ENCODE data around the gene IL22RA2. TPM values are rescaled to one million over a fixed set of nuclear protein-coding genes. Genes with fewer than 3 reads are reported as not detected.
"Not testable (repeated sequence)": the region's sequence is repeated elsewhere in the genome, so short reads cannot be mapped to it uniquely, and the experiment has no call there.

IL22RA2 gene
- total RNA-seq, 1 experiment from 2014 or later: not detected

DNA sequence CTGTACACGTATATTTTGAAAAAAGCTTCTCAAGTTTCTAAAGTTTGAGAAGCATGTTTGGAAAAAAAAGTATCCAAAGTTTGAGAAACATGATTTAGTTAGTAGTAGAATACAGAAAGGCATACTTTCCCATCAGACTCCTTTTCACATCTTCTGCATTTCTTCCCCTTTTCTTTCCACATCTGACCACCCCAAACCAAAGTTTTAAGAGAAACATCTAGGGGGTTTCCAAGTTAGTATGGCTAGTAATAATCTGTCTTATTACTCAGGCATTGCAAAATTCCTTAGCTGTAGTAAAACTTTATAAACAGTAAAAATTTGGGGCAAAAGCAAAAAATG is 65.7 kb downstream of the IL22RA2 start:
- no peaks in the 10 kb centered on the region for H3K4me1 Mint-ChIP-seq
- H3K9me3 ChIP-seq (ENCODE audit: control insufficient read depth, low read depth, low read length): peaks cover 10% of the 10 kb centered on the region
- H3K23ac ChIP-seq (ENCODE audit: insufficient read length, low read depth, low read length): no peak overlapping the region
- no peak overlapping the region for H2BK120ac ChIP-seq (ENCODE audit: low read depth, low read length, poor library complexity, severe bottlenecking)
- no peaks in the 10 kb centered on the region for H3K79me1 ChIP-seq (ENCODE audit: insufficient read depth, low read depth, low read length, poor library complexity, severe bottlenecking)
- H3K27me3 Mint-ChIP-seq (ENCODE audit: low read depth): no peaks in the 10 kb centered on the region
- H3K4me3 Mint-ChIP-seq: no peak overlapping the region
- H2AK5ac ChIP-seq (ENCODE audit: insufficient read length, low read length): no peak overlapping the region
- no peaks in the 10 kb centered on the region for H3K27me3 ChIP-seq (ENCODE audit: insufficient read depth, low read length)
- no peak overlapping the region for H3K9ac ChIP-seq (ENCODE audit: extremely low read depth, insufficient read length, low read length)
- H2BK15ac ChIP-seq (ENCODE audit: low read depth, low read length): no peak overlapping the region
- no peak overlapping the region for H2BK20ac ChIP-seq (ENCODE audit: low read depth, low read length, poor library complexity, severe bottlenecking)
- H3K79me2 ChIP-seq (ENCODE audit: insufficient read depth, low read length): no peaks in the 10 kb centered on the region
- no peak overlapping the region for H2AFZ ChIP-seq (ENCODE audit: low read length)
- no peak overlapping the region for H3T11ph ChIP-seq (ENCODE audit: low read length)
- no peak overlapping the region for H2BK5ac ChIP-seq (ENCODE audit: insufficient read length, low read length)
- no peak for DNase-seq
- no peak overlapping the region for H3K4ac ChIP-seq (ENCODE audit: low read depth, low read length)
- WGBS (ENCODE audit: extremely low coverage, insufficient read length, low lambda C conversion rate): no CpG with 5 or more reads among the region's 1 CpG
- peaks cover 21 to 32% of the 10 kb centered on the region in 2 experiments for H3K9me3 Mint-ChIP-seq
- no peak overlapping the region for H2BK12ac ChIP-seq (ENCODE audit: insufficient read length, low read depth, low read length)
- H4K5ac ChIP-seq (ENCODE audit: insufficient read length, low read depth, low read length): no peak overlapping the region
- H3K4me1 ChIP-seq (ENCODE audit: insufficient read depth, low read length): no peaks in the 10 kb centered on the region
- H4K91ac ChIP-seq (ENCODE audit: insufficient read length, low read depth, low read length): no peak overlapping the region
- H3K14ac ChIP-seq (ENCODE audit: insufficient read depth, low read length): no peak overlapping the region
- no peak overlapping the region for H3K4me2 ChIP-seq (ENCODE audit: insufficient read depth, insufficient read length, low read length)
- no peak overlapping the region for H3K27ac Mint-ChIP-seq
- TF ChIP-seq, protein P1, sequence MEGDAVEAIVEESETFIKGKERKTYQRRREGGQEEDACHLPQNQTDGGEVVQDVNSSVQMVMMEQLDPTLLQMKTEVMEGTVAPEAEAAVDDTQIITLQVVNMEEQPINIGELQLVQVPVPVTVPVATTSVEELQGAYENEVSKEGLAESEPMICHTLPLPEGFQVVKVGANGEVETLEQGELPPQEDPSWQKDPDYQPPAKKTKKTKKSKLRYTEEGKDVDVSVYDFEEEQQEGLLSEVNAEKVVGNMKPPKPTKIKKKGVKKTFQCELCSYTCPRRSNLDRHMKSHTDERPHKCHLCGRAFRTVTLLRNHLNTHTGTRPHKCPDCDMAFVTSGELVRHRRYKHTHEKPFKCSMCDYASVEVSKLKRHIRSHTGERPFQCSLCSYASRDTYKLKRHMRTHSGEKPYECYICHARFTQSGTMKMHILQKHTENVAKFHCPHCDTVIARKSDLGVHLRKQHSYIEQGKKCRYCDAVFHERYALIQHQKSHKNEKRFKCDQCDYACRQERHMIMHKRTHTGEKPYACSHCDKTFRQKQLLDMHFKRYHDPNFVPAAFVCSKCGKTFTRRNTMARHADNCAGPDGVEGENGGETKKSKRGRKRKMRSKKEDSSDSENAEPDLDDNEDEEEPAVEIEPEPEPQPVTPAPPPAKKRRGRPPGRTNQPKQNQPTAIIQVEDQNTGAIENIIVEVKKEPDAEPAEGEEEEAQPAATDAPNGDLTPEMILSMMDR (conservative IDR thresholded peaks at IDR 0.05): no peak
- no peak overlapping the region for H3K56ac ChIP-seq (ENCODE audit: insufficient read length, low read depth, low read length)
- H3K27ac ChIP-seq (ENCODE audit: insufficient read length, low read depth, low read length): no peak overlapping the region
- no peaks in the 10 kb centered on the region for H4K20me1 ChIP-seq (ENCODE audit: control insufficient read depth, insufficient read depth, insufficient read length)
- no peak overlapping the region for H4K8ac ChIP-seq (replicated peaks; ENCODE audit: insufficient read length, low read depth, low read length)
- no peaks in the 10 kb centered on the region for H3K23me2 ChIP-seq (ENCODE audit: insufficient read length, low read depth, low read length, poor library complexity, severe bottlenecking)
- peaks cover 7 to 33% (median 9%) of the 10 kb centered on the region in 3 experiments; a peak in 6 of 7 replicates for H3K36me3 Mint-ChIP-seq (ENCODE audit: insufficient read depth in 1 of 3, low read depth in 3 of 3)
- H3K18ac ChIP-seq (ENCODE audit: insufficient read length, low read depth, low read length): no peak overlapping the region

DNA sequence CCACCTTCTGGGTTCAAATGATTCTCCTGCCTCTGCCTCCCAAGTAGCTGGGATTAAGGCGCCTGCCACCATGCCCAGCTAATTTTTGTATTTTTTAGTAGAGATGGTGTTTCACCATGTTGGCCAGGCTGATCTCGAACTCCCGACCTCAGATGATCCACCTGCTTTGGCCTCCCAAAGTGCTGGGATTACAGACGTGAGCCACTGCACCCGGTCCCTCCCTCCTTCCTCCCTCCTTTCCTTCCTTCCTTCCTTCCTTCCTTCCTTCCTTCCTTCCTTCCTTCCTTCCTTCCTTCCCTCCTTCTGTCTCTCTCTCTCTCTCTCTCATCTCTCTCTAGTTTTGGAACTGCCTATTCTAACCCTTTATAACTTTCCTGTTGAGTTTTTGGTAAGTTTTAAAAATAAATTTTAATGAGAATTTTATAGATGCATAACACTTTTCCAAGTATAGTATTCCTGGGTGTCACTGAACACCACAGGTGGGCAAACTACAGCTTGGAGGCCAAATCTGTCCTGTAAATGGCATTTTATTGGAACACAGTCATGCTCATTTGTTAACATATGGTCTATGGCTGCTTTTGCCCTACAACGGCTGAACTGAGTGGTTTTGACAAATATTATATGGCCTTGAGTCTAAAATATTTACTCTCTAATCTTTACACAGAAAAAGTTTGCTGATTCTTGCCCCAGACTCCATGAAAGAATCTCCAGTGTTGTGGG is 66.2 kb downstream of the IL22RA2 start:
- not testable (repeated sequence) for H2BK12ac ChIP-seq (ENCODE audit: insufficient read length, low read depth, low read length); H3T11ph ChIP-seq (ENCODE audit: low read length); H3K4me1 Mint-ChIP-seq; H2BK20ac ChIP-seq (ENCODE audit: low read depth, low read length, poor library complexity, severe bottlenecking); H2BK15ac ChIP-seq (ENCODE audit: low read depth, low read length); H3K4me1 ChIP-seq (ENCODE audit: insufficient read depth, low read length); H3K23ac ChIP-seq (ENCODE audit: insufficient read length, low read depth, low read length); H3K23me2 ChIP-seq (ENCODE audit: insufficient read length, low read depth, low read length, poor library complexity, severe bottlenecking); H3K27ac ChIP-seq (ENCODE audit: insufficient read length, low read depth, low read length); H3K4ac ChIP-seq (ENCODE audit: low read depth, low read length); H4K91ac ChIP-seq (ENCODE audit: insufficient read length, low read depth, low read length); H4K8ac ChIP-seq (replicated peaks; ENCODE audit: insufficient read length, low read depth, low read length); H3K79me1 ChIP-seq (ENCODE audit: insufficient read depth, low read depth, low read length, poor library complexity, severe bottlenecking); H3K79me2 ChIP-seq (ENCODE audit: insufficient read depth, low read length); H2AFZ ChIP-seq (ENCODE audit: low read length); H3K14ac ChIP-seq (ENCODE audit: insufficient read depth, low read length); H2AK5ac ChIP-seq (ENCODE audit: insufficient read length, low read length); H3K27me3 Mint-ChIP-seq (ENCODE audit: low read depth); H3K4me2 ChIP-seq (ENCODE audit: insufficient read depth, insufficient read length, low read length); H3K27ac Mint-ChIP-seq; H4K20me1 ChIP-seq (ENCODE audit: control insufficient read depth, insufficient read depth, insufficient read length); DNase-seq; H3K18ac ChIP-seq (ENCODE audit: insufficient read length, low read depth, low read length); H3K9ac ChIP-seq (ENCODE audit: extremely low read depth, insufficient read length, low read length); H3K56ac ChIP-seq (ENCODE audit: insufficient read length, low read depth, low read length); H3K27me3 ChIP-seq (ENCODE audit: insufficient read depth, low read length); H3K4me3 Mint-ChIP-seq; H2BK120ac ChIP-seq (ENCODE audit: low read depth, low read length, poor library complexity, severe bottlenecking); H4K5ac ChIP-seq (ENCODE audit: insufficient read length, low read depth, low read length); H3K9me3 ChIP-seq (ENCODE audit: control insufficient read depth, low read depth, low read length); H2BK5ac ChIP-seq (ENCODE audit: insufficient read length, low read length)
- no CpG with 5 or more reads among the region's 6 CpGs for WGBS (ENCODE audit: extremely low coverage, insufficient read length, low lambda C conversion rate)
- Mint-ChIP-seq H3K9me3 (peaks cover 21 to 36% of the 10 kb centered on the region in 2 experiments), H3K36me3 (ENCODE audit: insufficient read depth in 1 of 3, low read depth in 3 of 3) (peaks cover 7 to 33% (median 11%) of the 10 kb centered on the region in 3 experiments; a peak in 6 of 7 replicates)
